ENCODE data around the gene CUL1. TPM values are rescaled to one million over a fixed set of nuclear protein-coding genes. Genes with fewer than 3 reads are reported as not detected.

Gene CUL1
- polyA plus RNA-seq, 1 donor from 2014 or later = 77.5 TPM

- Histone ChIP-seq H3K27me3 (ENCODE audit: insufficient read depth, low read depth, low read length) (no peaks in the 10 kb centered on the region), H3F3A (ENCODE audit: insufficient read depth, low read length, poor library complexity, severe bottlenecking) (no peaks in the 10 kb centered on the region), H3K36me3 (ENCODE audit: insufficient read depth, low read length) (peaks cover 20% of the 10 kb centered on the region), H3K9me3 (ENCODE audit: low read length) (peaks cover 4% of the 10 kb centered on the region), H2AFZ (ENCODE audit: low read depth, low read length) (no peak overlapping the region), H4K20me1 (ENCODE audit: insufficient read depth) (no peaks in the 10 kb centered on the region), H3K4me3 (ENCODE audit: low read length) (no peak overlapping the region), H3K9ac (ENCODE audit: low read length) (no peak overlapping the region), H3K4me2 (ENCODE audit: low read length) (no peak overlapping the region), H3K79me2 (replicated peaks; ENCODE audit: insufficient read depth, low read length) (no peaks in the 10 kb centered on the region), H3K9me2 (ENCODE audit: insufficient read depth, low read length) (no peaks in the 10 kb centered on the region), H3K27ac (ENCODE audit: low read length) (no peak overlapping the region)
- TF ChIP-seq POLR2AphosphoS5 (IDR thresholded peaks at IDR 0.05) (no peak), REST (IDR thresholded peaks at IDR 0.05; ENCODE audit: borderline replicate concordance) (no peak), EP300 (conservative IDR thresholded peaks at IDR 0.05; ENCODE audit: poor library complexity, severe bottlenecking) (no peak), MXI1 (conservative IDR thresholded peaks at IDR 0.05; ENCODE audit: poor library complexity, severe bottlenecking) (no peak), RAD21 (conservative IDR thresholded peaks at IDR 0.05) (no peak), TAF1 (IDR thresholded peaks at IDR 0.05; ENCODE audit: low read depth) (no peak), EZH2 (IDR thresholded peaks at IDR 0.05; ENCODE audit: borderline replicate concordance, insufficient read depth, low read length, poor library complexity, severe bottlenecking) (no peak), CTCF (IDR thresholded peaks at IDR 0.05; ENCODE audit: poor library complexity, severe bottlenecking) (no peak), SMC3 (conservative IDR thresholded peaks at IDR 0.05; ENCODE audit: poor library complexity) (no peak)
Observed at GRCh38 chr7:148794476-148794875, 95.8 kb downstream of the CUL1 start.

- H3K4me2 ChIP-seq (ENCODE audit: low read length) = no peak overlapping the region
- no peaks in the 10 kb centered on the region for H3K9me2 ChIP-seq (ENCODE audit: insufficient read depth, low read length)
- H3K36me3 ChIP-seq (ENCODE audit: insufficient read depth, low read length) = peaks cover 22% of the 10 kb centered on the region
- H3K4me3 ChIP-seq (ENCODE audit: low read length) = no peak overlapping the region
- H3K27me3 ChIP-seq (ENCODE audit: insufficient read depth, low read depth, low read length) = no peaks in the 10 kb centered on the region
- TF ChIP-seq SMC3 (conservative IDR thresholded peaks at IDR 0.05; ENCODE audit: poor library complexity) (no peak), CTCF (IDR thresholded peaks at IDR 0.05; ENCODE audit: poor library complexity, severe bottlenecking) (no peak), POLR2AphosphoS5 (IDR thresholded peaks at IDR 0.05) (no peak), EP300 (conservative IDR thresholded peaks at IDR 0.05; ENCODE audit: poor library complexity, severe bottlenecking) (no peak), MXI1 (conservative IDR thresholded peaks at IDR 0.05; ENCODE audit: poor library complexity, severe bottlenecking) (no peak), REST (IDR thresholded peaks at IDR 0.05; ENCODE audit: borderline replicate concordance) (no peak), EZH2 (IDR thresholded peaks at IDR 0.05; ENCODE audit: borderline replicate concordance, insufficient read depth, low read length, poor library complexity, severe bottlenecking) (no peak)
- H4K20me1 ChIP-seq (ENCODE audit: insufficient read depth) = no peaks in the 10 kb centered on the region
- no peak overlapping the region for H3K9ac ChIP-seq (ENCODE audit: low read length)
- no peaks in the 10 kb centered on the region for H3F3A ChIP-seq (ENCODE audit: insufficient read depth, low read length, poor library complexity, severe bottlenecking)
- peaks cover 4% of the 10 kb centered on the region for H3K9me3 ChIP-seq (ENCODE audit: low read length)
- no peak overlapping the region for H3K27ac ChIP-seq (ENCODE audit: low read length)
- H2AFZ ChIP-seq (ENCODE audit: low read depth, low read length) = no peak overlapping the region
- no peaks in the 10 kb centered on the region for H3K79me2 ChIP-seq (replicated peaks; ENCODE audit: insufficient read depth, low read length)
Observed at GRCh38 chr7:148796841-148797240, 98.1 kb downstream of the CUL1 start.
